Esophagus squamous epithelium (tissue), 4 donors: Measurements from ENCODE around the gene WEE2.

Experiments used
- POLR2A ChIP-seq, 4 donors: fragments of 450-650 bp; IDR thresholded peaks; one replicate each; pipeline ENCODE4 v1.6.1; 2017; ENCODE audit warnings: antibody characterized with exemption in 4 of 4, mild to moderate bottlenecking in 4 of 4, moderate library complexity in 3 of 4
- TF ChIP-seq, protein P1 (sequence below), 6 experiments: fragments of 450-650 bp in 4 of 6; fragments of 200-600 bp in 2 of 6; sonication (generic) in 2 of 6; IDR thresholded peaks; one replicate each; pipeline ENCODE4 v1.5.1; 2016 to 2019; ENCODE audit warnings: antibody characterized with exemption in 6 of 6, mild to moderate bottlenecking in 4 of 6, moderate library complexity in 4 of 6

- TF ChIP-seq, protein P1, sequence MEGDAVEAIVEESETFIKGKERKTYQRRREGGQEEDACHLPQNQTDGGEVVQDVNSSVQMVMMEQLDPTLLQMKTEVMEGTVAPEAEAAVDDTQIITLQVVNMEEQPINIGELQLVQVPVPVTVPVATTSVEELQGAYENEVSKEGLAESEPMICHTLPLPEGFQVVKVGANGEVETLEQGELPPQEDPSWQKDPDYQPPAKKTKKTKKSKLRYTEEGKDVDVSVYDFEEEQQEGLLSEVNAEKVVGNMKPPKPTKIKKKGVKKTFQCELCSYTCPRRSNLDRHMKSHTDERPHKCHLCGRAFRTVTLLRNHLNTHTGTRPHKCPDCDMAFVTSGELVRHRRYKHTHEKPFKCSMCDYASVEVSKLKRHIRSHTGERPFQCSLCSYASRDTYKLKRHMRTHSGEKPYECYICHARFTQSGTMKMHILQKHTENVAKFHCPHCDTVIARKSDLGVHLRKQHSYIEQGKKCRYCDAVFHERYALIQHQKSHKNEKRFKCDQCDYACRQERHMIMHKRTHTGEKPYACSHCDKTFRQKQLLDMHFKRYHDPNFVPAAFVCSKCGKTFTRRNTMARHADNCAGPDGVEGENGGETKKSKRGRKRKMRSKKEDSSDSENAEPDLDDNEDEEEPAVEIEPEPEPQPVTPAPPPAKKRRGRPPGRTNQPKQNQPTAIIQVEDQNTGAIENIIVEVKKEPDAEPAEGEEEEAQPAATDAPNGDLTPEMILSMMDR (IDR thresholded peaks at IDR 0.05) = no peak
- no peak for TF ChIP-seq POLR2A (IDR thresholded peaks at IDR 0.05)
These were observed 12.3 kb upstream of the WEE2 start for GRCh38 chr7:141695803-141696289.
